Calu3 (cell line): ENCODE results near the gene TIMM29. TPM values are rescaled to one million over a fixed set of nuclear protein-coding genes. Genes with fewer than 3 reads are reported as not detected.

Source experiments
- BruUV-seq: library from RNA; stranded (reverse); fragments of 400-500 nt; replicated peaks from 2 replicates; lab custom pipeline; 2021; lab: Mats Ljungman, UMichigan
- CTCF ChIA-PET: fragments of 300-600 bp; sonication (Branson Sonifier 250); formaldehyde crosslinking; loops from one replicate; lab custom pipeline; 2022; ENCODE audit warnings: antibody characterized with exemption; lab: Charles Lee
- DNase-seq: peaks from one replicate; pipeline ENCODE4 v3.0.0; 2022
- H3K27ac Mint-ChIP-seq: one replicate; pipeline ENCODE4 v1.8.0; 2022; ENCODE audit warnings: mixed read lengths; ENCODE audit not compliant: unreplicated experiment
- H3K27me3 Mint-ChIP-seq: one replicate; pipeline ENCODE4 v1.8.0; 2022; ENCODE audit warnings: mixed read lengths; ENCODE audit not compliant: unreplicated experiment
- H3K36me3 Mint-ChIP-seq: one replicate; pipeline ENCODE4 v1.8.0; 2022; ENCODE audit warnings: mild to moderate bottlenecking, moderate library complexity, mixed read lengths; ENCODE audit not compliant: insufficient read depth, unreplicated experiment
- H3K4me1 Mint-ChIP-seq: one replicate; pipeline ENCODE4 v1.8.0; 2022; ENCODE audit warnings: mild to moderate bottlenecking, low read depth, mixed read lengths; ENCODE audit not compliant: unreplicated experiment
- H3K4me3 Mint-ChIP-seq: one replicate; pipeline ENCODE4 v1.8.0; 2022; ENCODE audit warnings: mild to moderate bottlenecking, low read depth, moderate library complexity, mixed read lengths; ENCODE audit not compliant: unreplicated experiment
- H3K9me3 Mint-ChIP-seq: one replicate; pipeline ENCODE4 v1.8.0; 2022; ENCODE audit warnings: low read depth, mixed read lengths; ENCODE audit not compliant: unreplicated experiment
- intact Hi-C: fragments of 100-400 bp; cut with micrococcal nuclease; formaldehyde crosslinking; loops from one replicate; pipeline ENCODE4 v1.10.0; 2022; ENCODE audit not compliant: unreplicated experiment
- total RNA-seq: library from RNA; stranded (reverse); gene quantifications from 2 replicates; pipeline ENCODE4 v1.2.3, GENCODE V29; 2022
- TF ChIP-seq, protein P1 (sequence below): fragments of 200-600 bp; IDR thresholded peaks from one replicate; pipeline ENCODE4 v1.8.0; 2022; ENCODE audit warnings: antibody characterized with exemption; ENCODE audit not compliant: unreplicated experiment

The TIMM29 gene
- total RNA-seq, 1 experiment from 2014 or later: 15.3 TPM

GRCh38 chr19:10919352-10920287 lies 9.0 kb upstream of the TIMM29 start:
- Mint-ChIP-seq H3K4me1 (no peaks in the 10 kb centered on the region), H3K9me3 (no peaks in the 10 kb centered on the region), H3K4me3 (no peak overlapping the region), H3K36me3 (peaks cover 42% of the 10 kb centered on the region), H3K27me3 (no peaks in the 10 kb centered on the region), H3K27ac (no peak overlapping the region)
- intact Hi-C loops: no loop called here
- TF ChIP-seq, protein P1, sequence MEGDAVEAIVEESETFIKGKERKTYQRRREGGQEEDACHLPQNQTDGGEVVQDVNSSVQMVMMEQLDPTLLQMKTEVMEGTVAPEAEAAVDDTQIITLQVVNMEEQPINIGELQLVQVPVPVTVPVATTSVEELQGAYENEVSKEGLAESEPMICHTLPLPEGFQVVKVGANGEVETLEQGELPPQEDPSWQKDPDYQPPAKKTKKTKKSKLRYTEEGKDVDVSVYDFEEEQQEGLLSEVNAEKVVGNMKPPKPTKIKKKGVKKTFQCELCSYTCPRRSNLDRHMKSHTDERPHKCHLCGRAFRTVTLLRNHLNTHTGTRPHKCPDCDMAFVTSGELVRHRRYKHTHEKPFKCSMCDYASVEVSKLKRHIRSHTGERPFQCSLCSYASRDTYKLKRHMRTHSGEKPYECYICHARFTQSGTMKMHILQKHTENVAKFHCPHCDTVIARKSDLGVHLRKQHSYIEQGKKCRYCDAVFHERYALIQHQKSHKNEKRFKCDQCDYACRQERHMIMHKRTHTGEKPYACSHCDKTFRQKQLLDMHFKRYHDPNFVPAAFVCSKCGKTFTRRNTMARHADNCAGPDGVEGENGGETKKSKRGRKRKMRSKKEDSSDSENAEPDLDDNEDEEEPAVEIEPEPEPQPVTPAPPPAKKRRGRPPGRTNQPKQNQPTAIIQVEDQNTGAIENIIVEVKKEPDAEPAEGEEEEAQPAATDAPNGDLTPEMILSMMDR: no peak
- CTCF ChIA-PET: interaction anchor here (0.6 kb wide), 1 partner anchor 47 kb away, joined by 4 read pairs; no protein-coding TSS in a partner anchor
- no peak for DNase-seq
- BruUV-seq: no TSS peak

DNA sequence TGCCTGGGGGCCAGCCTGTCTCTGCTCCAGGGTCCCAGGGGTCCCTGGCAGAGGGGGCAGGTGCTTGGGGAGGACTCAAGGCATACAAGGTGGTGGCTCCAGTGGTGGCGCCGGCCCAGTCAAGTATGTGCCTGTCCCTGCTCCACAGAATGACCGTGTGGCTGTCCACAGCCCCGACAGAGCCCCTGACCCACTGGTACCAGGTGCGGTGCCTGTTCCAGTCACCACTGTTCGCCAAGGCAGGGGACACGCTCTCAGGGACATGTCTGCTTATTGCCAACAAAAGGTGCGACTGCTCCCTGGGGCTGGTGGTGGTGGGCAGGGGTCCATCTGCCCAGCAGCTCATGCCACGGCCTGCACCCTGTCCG lies 8.3 kb upstream of the TIMM29 start:
- Mint-ChIP-seq H3K27ac (no peak overlapping the region), H3K9me3 (no peaks in the 10 kb centered on the region), H3K4me1 (no peaks in the 10 kb centered on the region), H3K36me3 (peaks cover 48% of the 10 kb centered on the region), H3K4me3 (no peak overlapping the region), H3K27me3 (no peaks in the 10 kb centered on the region)
- TF ChIP-seq, protein P1: no peak
- no TSS peak for BruUV-seq
- CTCF ChIA-PET: interaction anchor here (0.6 kb wide), 1 partner anchor 48 kb away, joined by 4 read pairs; no protein-coding TSS in a partner anchor
- DNase-seq: no peak
- intact Hi-C loops: no loop called here

- peaks cover 51% of the 10 kb centered on the region for H3K36me3 Mint-ChIP-seq
- H3K4me3 Mint-ChIP-seq: no peak overlapping the region
- TF ChIP-seq, protein P1: no peak
- no peak for DNase-seq
- H3K9me3 Mint-ChIP-seq: no peaks in the 10 kb centered on the region
- H3K27ac Mint-ChIP-seq: peak overlapping the region; percentile 60
- intact Hi-C loops: no loop called here
- CTCF ChIA-PET: no interaction called here
- no peaks in the 10 kb centered on the region for H3K4me1 Mint-ChIP-seq
- no TSS peak for BruUV-seq
- no peaks in the 10 kb centered on the region for H3K27me3 Mint-ChIP-seq
Observed at GRCh38 chr19:10920781-10921180, 7.8 kb upstream of the TIMM29 start.

DNA sequence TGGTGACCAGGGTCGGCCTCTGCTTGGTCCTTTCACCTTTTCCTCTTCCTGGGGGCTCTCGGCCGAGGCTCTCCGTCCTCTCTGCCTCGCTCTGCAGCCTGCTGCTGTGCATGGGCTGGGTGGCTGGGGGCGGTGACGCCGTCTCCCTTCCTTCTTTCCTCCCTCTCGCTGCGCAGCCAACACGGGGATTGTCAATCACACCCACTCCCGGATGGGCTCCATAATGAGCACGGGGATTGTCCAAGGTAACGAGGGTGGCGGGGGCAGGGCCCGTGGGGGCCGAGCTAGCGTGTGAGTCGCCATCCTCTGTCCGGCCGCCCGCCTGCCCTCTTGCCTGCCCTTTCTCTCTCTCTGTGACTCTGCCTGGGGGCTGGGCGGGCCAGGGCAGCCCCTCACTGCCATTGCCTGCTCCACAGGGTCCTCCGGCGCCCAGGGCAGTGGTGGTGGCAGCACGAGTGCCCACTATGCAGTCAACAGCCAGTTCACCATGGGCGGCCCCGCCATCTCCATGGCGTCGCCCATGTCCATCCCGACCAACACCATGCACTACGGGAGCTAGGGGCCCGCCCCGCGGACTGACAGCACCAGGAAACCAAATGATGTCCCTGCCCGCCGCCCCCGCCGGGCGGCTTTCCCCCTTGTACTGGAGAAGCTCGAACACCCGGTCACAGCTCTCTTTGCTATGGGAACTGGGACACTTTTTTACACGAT lies 7.3 kb upstream of the TIMM29 start:
- intact Hi-C loops: no loop called here
- Mint-ChIP-seq H3K4me1 (no peaks in the 10 kb centered on the region), H3K9me3 (no peaks in the 10 kb centered on the region), H3K27me3 (no peaks in the 10 kb centered on the region), H3K36me3 (peaks cover 51% of the 10 kb centered on the region), H3K4me3 (no peak overlapping the region), H3K27ac (peak overlapping the region; percentile 60)
- TF ChIP-seq, protein P1: no peak
- DNase-seq: no peak
- CTCF ChIA-PET: no interaction called here
- no TSS peak for BruUV-seq
